Measurements from ENCODE around the gene ZMYND10.

ZMYND10 gene

GRCh38 chr3:50345586-50346234, at the start of gene ZMYND10:
TSS of gene ZMYND10 (minus strand) at chr3:50345732. CDS start at chr3:50345579, 153 bp downstream.
- DNase-seq (ENCODE audit: low read depth): peak; percentile 63
- TF ChIP-seq, protein P1, sequence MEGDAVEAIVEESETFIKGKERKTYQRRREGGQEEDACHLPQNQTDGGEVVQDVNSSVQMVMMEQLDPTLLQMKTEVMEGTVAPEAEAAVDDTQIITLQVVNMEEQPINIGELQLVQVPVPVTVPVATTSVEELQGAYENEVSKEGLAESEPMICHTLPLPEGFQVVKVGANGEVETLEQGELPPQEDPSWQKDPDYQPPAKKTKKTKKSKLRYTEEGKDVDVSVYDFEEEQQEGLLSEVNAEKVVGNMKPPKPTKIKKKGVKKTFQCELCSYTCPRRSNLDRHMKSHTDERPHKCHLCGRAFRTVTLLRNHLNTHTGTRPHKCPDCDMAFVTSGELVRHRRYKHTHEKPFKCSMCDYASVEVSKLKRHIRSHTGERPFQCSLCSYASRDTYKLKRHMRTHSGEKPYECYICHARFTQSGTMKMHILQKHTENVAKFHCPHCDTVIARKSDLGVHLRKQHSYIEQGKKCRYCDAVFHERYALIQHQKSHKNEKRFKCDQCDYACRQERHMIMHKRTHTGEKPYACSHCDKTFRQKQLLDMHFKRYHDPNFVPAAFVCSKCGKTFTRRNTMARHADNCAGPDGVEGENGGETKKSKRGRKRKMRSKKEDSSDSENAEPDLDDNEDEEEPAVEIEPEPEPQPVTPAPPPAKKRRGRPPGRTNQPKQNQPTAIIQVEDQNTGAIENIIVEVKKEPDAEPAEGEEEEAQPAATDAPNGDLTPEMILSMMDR (IDR thresholded peaks at IDR 0.05; ENCODE audit: insufficient read depth, low read depth, low read length, missing control alignments): no peak
- H3K4me3 ChIP-seq (ENCODE audit: low read length): peak within 1 kb of the TSS; percentile 41

DNA sequence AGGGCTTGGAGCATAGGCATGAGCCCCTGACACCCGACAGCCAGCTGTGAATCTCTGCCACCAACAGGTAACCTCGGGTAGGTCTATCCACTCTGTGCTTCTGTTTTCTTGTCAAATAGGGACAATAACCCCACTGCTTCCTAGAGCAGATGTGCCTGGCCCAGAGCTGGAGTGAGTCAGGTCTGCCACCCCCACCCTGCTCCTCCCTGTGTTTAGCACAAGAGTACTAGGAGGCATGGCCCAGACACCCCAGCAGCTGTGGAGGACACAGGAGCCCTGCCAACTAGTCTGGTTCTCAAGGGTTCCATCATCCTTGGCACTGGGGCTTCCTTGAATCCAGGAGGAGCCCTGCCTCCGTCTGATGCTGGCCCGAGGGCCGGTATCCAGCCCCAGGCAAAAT, 47.5 kb upstream of the ZMYND10 start:
- TF ChIP-seq, protein P1 (IDR thresholded peaks at IDR 0.05; ENCODE audit: insufficient read depth, low read depth, low read length, missing control alignments): no peak
- DNase-seq (ENCODE audit: low read depth): no peak
- H3K4me3 ChIP-seq (ENCODE audit: low read length): no peak overlapping the region

- H3K4me3 ChIP-seq (ENCODE audit: low read length): no peak overlapping the region
- TF ChIP-seq, protein P1 (IDR thresholded peaks at IDR 0.05; ENCODE audit: insufficient read depth, low read depth, low read length, missing control alignments): no peak
- DNase-seq (ENCODE audit: low read depth): no peak
These were observed 46.7 kb upstream of the ZMYND10 start for GRCh38 chr3:50392101-50392715.

- H3K4me3 ChIP-seq (ENCODE audit: low read length): no peak overlapping the region
- TF ChIP-seq, protein P1 (IDR thresholded peaks at IDR 0.05; ENCODE audit: insufficient read depth, low read depth, low read length, missing control alignments): no peak
- DNase-seq (ENCODE audit: low read depth): peak; percentile 73
These were observed 45.1 kb upstream of the ZMYND10 start for GRCh38 chr3:50390508-50391224.

DNA sequence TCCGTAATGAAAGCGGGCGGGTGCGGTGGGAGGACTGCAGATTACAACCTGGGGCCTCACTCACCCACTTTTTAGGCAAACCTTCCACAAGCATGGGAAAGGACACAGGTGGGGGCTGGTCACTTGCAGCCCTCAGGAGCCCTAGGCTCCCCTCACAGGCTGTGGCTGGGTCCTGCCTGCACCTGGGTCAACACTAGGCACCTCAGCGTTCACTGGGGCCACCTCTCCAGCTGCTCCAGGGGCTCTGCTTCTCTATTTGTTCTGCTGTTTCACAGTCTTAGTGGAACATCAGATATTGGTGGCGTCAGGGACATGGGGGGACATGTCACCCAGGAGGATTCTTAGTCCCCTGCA, 43.9 kb upstream of the ZMYND10 start:
- DNase-seq (ENCODE audit: low read depth): no peak
- TF ChIP-seq, protein P1 (IDR thresholded peaks at IDR 0.05; ENCODE audit: insufficient read depth, low read depth, low read length, missing control alignments): no peak
- H3K4me3 ChIP-seq (ENCODE audit: low read length): no peak overlapping the region

DNA sequence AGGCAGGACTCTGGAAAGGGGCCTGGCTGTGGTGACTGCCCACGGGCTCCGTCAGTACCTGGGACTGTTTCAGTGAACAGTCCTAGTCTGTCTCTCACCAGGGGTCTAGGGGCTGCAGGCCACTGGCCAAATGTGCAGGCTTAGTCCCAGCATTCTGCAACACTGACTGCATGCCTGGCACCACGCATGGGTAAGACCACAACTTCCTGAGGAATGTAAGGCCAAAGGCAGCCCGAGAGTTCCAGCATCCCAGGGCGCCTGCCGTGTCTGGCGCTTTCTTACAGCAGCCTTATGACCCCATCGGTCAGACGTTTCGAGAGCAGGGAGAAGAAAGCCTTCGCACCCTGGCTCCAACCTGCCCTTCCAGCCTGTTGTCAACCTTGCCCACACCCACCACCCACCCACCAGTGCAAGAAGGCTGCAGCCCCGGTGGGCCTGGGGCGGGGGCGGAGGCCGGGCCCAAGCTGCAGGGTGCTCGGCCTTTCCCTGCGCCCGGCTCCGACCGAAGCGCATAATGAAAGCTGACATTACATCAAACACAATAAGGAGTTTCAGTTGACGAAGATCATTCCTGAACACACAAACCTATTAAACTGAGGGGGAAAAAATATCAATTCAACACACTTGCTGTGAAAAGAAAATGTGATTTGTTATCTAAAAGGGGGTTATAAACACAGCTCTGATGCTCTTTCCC, 43.3 kb upstream of the ZMYND10 start:
- TF ChIP-seq, protein P1 (IDR thresholded peaks at IDR 0.05; ENCODE audit: insufficient read depth, low read depth, low read length, missing control alignments): no peak
- no peak for DNase-seq (ENCODE audit: low read depth)
- H3K4me3 ChIP-seq (ENCODE audit: low read length): no peak overlapping the region
